Measurements from ENCODE around the gene GSAP.

The GSAP gene

DNA sequence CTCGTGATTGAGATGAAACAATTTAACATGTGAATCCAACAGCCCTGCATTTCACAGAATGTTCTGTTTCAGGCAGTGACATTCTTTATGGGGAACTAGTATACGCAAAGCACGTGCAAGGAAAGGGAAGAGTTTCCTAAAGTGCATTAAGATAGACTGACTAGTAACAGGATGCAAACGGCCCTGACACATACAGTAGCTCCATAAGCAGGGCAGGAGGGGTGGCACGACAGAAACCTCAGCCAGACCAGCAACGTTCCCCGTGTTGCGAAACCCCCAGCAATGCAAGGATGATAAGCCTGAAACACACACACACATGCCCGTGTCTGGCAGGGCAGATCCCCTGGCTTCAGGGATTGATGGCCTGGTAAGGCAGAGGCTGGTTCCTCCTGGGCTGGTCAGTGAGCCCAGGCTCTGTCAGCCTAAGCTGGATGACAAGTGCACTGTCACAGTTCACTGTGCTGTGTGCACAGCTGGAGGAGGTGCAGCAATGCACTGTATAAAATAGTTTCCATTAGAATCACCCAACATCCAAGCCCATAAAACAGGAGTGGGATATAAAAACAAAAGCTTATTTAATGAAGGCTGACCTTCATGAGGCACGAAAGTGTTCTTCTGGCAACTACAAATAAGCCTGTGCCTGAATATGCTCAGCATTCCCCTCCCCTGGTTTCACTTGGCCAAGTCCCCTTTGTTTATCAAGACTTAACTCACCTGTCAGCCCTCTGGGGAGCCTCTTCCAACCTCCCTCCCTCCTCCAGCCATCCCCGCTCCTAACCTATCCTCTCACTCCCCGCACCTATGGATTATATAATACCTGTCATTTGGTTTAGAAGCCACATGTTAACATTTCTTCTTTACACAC lies 88.8 kb downstream of the GSAP start:
- DNase-seq, result no peak

DNA sequence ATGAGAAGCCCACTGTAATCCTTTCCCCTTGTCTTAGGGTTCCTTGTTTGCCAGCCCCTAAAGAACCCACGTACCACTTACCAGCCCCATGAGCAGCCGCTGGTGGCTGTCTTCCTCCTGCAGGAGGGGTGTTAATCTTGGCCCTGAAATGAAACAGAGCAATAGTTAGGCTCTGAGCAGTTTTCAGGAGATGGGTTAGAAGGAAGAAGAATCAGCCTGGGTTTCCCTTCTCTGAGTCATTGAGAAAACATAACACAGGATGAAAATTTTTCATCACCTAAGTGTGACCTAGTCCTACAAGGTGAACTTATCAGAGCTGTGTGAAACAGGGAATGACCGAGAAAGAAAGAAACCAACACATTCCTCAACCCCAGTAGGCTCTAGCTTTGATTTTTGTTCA lies 90.0 kb downstream of the GSAP start:
- no peak for DNase-seq

DNA sequence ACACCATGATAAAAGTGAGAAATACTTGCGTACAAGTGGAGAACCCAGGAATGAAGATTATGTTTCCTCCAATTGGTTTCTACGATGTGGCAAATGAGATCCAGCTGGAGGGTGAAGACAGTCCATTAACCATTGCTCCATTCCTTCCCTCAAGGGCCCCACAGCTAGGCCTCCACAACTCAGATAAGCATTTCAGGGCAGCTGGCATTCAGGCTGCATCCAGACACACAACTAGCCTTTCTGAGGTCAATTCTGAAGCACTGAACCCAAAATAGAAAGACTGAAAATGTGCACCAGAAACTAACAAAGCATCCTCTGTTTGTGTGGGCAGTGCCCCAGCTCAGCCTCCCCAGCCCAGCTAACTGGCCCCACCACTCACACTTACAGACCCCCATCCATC lies 94.8 kb downstream of the GSAP start:
- DNase-seq, result no peak

DNA sequence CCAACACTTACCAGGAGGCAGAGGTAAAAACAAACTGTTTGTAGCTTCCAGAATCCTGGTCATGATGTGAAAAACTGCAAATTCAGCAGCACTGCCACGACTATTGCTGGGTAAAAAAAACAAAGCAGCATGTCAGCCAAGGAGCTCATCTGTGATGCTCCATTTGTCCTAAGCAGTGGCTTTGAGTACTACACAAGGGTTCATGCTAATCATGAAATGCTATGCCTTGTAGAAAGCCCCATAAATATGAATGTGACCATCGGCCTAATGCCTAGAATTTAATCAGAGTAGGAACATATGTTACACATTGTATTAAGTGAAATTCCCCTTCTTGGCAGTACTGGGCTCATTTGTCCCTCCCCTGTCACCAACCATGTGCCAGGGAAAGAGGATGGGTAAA lies 95.4 kb downstream of the GSAP start:
- no peak for DNase-seq

DNA sequence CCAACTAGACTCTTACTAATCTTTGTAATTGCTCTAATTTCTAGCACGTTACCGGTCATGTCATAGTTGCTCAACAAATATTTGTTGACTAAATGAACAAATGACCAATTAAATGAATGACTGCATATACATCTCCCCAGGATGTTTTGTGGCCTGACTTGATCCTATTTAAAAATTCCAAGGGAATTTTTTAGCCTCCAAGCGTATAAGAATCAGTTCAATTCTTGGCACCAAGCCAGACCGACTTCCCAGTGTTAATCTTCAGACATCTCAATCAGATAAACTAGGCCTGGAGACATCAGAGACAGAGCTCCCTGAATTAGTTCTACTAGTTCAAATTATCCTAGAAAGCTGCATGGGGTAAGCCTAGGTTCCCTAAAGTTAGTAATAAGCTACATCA lies 96.0 kb downstream of the GSAP start:
- DNase-seq, result no peak

DNA sequence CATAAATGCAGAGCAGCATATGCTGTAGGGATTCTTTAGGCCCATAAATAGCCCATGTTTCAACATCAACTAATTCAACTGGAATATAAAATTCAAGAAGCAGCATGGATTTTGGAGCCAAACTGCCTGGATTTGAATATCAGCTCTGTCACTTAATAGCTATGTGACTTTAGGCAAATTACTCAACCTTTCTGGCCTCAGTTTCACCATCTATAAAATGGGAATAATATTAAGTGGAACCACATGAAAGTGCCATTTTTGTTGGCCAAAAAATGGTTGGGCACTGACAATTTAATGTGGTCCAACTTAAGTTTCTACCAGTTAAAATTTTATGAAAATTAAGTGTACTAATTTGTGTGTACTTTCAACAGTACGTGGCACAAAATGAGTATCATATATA lies 98.1 kb downstream of the GSAP start:
- no peak for DNase-seq

DNA sequence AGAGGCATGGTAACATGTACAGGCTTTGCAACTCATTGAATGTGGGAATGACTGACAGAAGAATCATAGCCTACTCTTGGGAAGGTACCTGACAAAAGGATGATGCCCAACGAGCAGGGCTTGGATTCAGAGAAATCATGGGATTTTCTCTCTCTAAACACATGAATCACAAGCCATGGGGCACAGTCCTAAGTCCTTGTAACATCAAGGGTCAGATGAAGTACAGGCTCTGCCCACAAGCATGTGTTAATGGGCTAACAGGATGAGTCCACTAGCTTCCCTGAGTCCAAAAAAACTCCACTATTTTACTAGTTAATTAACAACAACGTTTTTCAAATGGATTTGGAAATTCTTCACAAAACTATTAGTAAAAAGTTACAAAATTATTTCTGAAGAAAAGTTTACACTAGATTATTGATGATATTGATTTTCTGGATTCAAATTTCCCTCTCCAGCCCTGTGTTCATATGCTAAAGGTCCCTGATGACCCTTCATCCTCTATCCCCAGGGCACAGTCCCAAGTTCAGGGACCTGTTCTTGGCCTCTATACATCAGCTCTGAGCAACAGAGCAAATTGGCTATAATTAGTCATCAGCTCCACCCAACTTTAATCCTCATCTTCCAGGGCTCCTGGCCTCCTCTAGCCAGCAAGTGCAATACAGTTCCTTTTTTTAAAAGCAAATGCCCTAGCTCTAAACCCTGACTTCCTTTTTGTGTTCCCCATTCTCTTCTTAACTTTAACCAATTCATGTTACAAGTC lies 99.8 kb downstream of the GSAP start:
- no peak for DNase-seq

DNA sequence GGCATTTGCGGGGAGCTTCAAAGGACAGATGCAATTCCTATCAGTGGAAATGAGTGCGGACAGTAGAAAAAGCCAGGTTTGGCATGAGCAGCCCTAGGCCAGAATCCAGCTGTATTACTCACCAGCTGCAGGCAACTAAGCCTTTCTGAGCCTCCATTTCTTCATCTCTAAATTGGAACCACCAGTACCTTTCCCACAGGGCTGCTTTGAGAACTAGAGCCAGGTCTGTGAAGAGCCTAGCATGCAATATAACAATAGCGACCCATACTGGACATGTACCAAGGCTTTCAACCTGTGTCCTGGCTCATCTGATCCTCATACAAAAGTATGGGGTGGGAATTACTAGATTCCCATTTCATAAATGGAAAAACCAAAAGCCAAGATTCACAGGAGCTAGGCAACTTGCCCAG lies 101.0 kb downstream of the GSAP start:
- DNase-seq, result no peak

DNA sequence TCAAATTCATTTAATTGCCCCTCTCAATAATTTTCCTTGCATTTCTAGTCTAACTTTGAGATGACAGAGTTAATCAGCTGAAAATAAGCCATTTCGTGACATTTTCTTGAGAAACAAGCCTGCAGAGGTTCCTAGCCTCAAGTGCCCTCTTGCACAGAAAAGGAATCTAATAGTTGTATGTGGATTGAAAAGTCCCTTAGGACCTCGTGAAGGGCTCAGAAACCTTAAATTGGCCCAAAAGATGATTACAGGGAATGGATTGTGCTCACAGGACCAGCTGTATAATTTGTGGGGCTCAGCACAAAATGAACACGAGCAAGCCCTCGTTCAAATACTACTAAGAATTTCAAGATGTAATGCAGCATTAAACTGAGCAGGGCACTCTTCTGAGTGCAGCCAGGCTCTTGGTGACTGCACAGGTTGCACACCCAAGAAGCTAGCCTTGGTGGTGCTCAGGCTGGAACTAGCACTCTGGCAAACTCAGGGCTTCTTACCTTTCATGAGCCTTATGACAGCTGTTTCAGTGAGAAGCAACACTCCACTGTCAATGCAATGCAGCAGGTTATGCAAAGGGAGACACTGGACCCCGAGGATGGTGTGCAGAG lies 102.2 kb downstream of the GSAP start:
- DNase-seq, result no peak

DNA sequence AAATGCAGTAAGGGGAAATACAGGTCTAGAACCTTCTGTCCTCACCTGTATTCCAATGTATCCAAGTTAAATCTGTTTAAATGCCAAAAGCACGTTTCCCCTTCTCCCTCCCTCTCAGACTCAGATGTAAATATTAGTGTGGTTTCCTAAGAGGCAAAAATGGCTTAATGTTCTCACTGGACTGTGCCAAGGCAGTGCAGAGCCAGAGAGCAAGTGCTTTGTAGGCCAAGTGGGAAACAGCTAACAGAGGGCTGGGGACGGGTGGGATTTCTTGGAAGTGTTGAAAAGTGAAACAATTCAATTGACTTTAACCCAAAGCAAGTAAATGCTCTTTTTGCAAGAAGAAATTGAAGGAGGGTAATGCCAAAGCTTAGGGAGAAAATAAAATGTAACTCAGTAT lies 103.1 kb downstream of the GSAP start:
- no peak for DNase-seq

DNA sequence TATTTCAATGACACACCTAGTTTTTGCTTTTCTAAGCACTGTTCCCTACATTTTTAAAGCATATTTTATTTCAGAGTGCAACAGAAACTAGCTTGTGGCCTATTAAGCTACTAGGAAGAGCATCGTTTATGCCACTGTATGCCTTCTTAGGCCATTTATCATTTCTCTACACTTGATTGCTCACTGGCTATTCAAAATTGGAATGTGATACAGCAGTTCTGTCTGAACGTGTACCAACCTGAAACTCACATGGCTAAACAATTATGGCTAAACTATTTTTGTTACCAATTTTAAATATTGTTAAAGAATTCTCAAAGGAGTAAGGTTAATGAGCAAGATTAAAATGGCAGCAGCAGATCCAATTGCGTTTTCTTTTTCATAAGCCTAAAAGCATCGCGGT lies 105.2 kb downstream of the GSAP start:
- DNase-seq, result no peak

DNA sequence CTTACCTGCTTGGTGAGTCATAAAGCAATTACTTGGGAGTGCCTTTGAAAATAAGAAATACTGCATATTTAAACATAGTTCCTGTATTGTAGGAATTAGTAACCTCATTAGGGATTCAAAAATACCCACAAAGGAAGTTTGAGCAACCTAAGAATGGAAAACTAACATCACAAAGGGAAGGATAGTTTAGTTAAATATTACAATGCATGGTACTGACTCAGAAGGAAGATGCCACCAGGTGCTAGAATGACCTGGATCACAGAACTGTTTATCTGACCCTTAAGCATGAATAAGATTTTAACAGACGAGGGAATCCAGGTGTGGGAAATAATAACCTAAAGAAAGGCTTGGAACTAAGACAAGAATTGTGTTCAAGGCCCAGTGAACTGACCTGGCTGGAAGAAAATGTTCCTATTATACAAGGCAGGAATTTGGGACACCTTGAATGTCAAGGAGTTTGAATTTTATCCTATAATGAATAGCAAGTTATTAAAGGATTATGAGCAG lies 106.4 kb downstream of the GSAP start:
- DNase-seq, result no peak

DNA sequence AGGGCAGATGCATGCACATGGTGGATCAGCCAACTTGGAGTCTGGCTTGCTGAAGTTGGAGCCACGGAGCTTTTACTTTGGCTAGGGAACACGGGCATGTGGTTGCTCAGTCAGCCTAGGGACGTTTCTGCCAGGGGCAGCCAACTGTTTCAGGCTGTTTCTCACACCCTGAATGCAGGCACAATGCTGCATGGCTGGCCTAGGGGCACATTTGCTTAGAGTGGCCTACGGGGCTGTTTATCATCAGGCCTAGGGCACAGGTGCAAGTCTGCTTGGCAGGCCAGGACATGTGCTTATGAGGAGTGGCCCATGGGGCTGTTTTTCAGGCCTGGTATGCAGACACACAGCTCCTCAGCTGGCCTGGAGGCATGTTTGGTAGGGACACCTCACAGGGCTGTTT lies 107.4 kb downstream of the GSAP start:
- DNase-seq, result no peak

DNA sequence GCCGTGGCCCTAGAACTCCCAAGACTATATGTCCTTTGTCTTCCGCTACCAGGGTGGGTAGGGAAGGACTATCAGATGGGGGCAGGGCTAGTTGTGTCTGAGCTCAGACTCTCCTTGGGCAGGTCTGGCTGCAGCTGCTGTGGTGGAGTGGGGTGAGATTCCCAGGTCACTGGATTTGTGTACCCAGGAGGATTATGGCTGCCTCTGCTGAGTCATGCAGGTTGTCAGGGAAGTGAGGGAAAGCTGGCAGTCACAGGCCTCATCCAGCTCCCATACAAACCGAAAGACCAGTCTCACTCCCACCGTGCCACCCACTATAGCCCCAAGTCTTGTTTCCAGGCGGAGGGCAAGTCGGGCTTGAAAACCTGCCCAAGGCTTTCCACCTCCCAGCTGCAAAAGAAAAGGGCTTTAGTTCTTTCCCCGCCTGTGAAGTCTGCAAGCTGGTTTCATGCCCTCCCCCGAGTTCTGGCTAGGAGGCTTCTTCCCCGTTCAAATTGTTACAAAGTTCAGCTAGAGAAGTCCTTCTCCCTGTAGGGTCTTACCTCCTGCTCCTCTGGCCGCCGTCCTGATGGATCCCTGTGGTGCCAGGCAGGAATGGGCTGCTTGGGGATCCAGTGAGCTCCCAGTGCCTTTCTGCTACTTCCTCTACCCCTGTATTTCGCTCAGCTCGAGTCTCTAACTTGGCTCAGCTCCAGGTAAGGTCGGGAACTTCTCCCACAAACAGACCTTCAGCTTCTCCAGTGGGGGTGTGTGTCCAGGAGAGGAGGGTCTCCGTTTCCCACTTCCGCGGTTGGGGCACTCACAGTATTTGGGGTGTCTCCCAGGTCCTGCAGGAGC lies 109.7 kb downstream of the GSAP start:
- DNase-seq, result no peak

DNA sequence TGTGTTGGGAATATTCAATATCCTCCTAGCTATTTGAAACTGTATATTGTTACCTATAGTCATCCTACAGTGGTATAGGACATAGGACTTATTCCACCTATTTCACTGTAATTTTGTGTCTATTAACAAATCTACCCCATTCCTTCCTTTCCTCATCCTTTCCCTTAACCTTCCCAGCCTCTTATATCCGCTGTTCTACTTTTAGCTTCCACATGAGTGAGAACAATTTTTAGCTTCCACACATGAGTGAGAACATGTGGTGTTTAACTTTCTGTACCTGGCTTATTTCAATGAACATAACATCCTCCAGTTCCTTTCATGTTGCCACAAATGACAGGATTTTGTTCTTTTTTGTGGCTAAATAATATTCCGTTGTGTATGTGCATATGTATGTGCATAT lies 120.6 kb downstream of the GSAP start:
- no peak for DNase-seq

DNA sequence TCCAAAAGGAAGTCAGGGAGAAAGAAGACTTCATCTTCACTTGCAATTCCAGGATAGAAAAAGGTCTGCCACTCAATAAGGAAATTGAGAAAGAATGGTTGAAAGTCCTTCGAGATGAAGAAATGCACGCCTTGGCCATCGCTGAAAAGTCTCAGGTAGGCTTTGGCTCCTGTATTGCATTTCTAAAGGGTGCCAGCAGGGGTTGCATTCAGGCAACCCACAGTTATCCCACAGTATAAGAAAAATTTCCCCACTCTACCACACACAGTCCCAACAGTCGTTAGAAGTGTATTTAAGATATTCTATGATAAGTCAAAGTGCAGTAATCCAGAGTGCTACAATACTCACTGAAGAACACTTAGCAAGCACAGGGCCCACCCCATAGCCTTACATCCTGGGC lies 123.1 kb downstream of the GSAP start:
- DNase-seq, result no peak

DNA sequence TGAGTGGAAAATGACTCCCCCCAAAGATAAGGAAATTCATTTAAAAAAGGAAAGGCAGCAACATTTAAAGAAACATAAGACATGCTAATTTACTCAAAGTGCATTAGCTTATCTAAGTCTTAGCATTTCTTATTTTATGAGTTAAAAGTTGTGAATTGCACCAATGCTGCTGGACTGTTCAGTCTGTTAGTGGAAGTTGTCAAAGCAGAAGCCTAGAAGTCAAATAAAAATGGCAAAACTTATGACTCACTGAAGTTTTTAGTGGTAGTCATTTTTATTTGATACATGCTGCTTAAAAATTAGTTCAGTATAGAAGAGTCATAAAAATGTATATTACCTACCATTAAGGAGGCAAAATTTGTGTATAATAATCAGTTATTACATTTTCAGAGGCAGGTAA lies 125.7 kb downstream of the GSAP start:
- no peak for DNase-seq

DNA sequence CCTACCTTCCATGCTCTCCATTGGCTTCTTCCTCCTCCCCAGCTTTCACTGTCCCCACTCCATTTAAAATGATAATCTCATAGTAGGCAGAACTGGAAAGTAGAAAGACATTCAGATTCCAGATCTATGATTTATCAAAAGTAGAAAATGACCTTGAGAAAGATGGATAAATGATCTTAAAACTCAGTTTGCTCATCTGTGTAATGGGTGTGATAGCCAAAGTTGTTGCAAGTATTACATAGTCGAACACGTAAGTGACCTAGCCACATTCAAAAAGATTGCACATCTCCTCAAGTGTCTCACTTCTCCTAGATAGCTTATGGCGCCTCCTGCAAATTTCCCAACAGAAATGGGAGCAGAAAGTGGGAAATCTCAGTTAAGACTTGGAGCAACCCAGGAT lies 126.8 kb downstream of the GSAP start:
- no peak for DNase-seq

DNA sequence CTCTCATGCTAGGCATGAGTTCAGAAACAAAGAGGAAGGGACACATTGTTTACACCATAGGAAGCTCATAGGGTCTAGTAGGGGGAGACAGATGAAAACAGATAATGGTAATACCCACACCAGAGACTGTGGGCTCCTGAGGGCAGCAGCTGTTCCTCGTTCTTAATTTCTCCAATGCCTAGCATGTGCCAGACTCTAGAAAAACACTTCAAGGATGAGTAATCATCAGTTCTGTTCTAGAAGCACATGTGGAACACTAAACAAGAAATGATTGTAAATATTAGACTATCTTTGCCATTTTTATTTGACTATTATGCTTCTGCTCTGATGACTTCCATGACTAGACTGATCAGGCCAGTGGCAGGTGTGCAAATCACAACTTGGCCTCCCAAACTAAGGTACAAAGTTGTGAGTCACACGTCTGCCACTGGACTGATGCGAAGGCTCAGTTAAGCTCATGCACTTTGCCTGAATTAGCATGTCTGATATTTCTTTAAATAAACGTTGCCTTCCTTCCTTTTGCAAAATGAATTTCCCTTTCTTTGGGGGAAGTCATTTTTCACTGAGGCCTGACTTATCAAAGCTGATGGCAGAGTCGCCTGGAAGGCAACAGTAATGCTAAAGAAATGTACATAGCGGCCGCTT lies 127.4 kb downstream of the GSAP start:
- no peak for DNase-seq

DNA sequence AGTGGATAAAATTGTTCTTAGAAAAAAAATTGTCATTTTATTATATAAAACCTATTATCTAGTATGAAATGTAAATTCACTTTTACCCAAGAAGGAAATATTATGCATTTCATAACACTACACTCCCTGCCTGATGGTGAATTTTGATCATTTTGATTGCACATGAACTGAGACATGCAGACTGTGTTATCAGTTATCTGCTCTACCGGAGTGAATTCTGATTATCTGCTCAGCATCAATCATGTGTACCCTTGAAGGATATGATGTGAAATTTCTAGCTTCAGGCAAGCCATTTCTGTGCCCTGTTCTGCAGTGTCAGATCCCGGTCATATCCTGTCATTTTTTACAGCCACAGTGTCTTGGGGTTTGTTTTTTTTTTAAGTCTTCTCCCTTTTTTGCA lies 131.5 kb downstream of the GSAP start:
- DNase-seq, result no peak

DNA sequence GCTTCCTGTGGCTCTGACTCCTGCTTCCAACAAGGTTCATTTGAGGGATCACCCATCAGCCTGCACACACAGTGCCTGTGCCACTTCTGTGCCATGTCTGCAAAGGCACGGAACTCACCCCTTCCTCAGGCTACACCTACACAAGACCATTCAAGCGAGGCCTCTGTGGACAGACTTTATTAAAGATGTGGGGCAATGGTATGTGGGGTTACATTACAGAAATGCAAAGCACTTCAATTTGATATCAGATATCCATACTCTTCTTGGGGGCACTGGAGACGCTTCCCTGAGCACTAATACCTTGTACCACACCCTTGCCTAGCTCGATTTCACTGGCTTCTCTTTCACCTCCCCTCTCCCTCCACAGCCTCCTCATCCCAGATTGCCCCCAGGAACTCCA lies 132.1 kb downstream of the GSAP start:
- no peak for DNase-seq

DNA sequence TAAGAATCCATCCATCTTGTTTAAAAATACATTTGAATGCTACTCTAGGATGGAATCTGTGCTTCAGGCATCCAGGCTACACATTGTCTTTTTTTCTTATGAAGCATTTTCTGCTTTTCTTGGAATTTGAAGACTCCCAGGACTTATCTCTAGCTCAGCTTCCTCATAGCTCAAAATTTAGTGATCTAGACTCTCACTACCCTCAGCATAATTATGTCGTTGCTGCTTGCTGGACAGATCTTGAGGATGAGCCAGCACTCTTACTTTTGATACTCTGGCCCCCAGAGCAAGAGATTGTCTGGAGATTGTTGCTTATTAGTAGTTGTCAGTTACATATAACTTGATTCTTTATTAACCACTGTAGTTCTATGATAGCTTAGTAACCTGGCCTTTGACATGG lies 133.3 kb downstream of the GSAP start:
- DNase-seq, result no peak
